GM21576 (cell line): ENCODE measurements around the gene MYOF.
"Not testable (repeated sequence)": the region's sequence is repeated elsewhere in the genome, so short reads cannot be mapped to it uniquely, and the experiment has no call there.

Experiments used
- ATAC-seq: cut with Tn5 transposase; IDR thresholded peaks from one replicate; pipeline ENCODE4 v1.9.1; 2021; ENCODE audit warnings: mild to moderate bottlenecking, moderate library complexity; ENCODE audit not compliant: unreplicated experiment

The MYOF gene

DNA sequence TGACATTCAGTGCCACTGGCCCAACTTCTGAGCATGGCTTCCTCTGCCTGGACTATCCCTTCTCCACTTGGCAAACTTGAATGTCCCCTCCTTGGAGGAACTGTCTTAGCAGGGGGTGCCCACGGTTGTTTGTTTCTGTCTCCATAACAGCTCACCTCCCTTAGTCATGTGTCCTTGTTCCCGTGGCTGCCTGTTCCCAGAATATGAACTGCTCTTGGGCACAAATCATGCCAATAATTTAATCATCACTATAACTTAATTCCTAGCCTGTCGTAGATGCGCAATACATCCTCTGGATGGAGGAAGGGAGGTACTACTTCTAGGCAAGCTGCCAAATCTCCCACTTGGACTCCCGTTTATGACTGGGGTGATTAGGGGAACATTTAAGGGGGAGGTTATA lies 173.1 kb downstream of the MYOF start:
- no peak for ATAC-seq

DNA sequence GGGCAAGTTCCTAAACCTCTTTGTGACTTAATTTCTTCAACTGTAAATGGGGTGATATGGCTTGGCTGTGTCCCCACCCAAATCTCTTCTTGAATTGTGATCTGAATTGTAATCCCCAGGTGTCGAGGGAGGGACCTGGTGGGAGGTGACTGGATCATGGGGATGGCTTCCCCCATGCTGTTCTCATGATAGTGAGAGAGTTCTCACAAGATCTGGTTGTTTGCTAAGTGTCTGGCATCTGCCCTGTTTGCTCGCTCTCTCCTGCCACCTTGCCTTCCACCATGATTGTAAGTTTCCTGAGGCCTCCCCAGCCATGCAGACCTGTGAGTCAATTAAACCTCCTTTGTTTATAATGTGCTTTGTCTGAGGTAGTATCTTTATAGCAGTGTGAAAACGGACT lies 177.0 kb downstream of the MYOF start:
- ATAC-seq: no peak

DNA sequence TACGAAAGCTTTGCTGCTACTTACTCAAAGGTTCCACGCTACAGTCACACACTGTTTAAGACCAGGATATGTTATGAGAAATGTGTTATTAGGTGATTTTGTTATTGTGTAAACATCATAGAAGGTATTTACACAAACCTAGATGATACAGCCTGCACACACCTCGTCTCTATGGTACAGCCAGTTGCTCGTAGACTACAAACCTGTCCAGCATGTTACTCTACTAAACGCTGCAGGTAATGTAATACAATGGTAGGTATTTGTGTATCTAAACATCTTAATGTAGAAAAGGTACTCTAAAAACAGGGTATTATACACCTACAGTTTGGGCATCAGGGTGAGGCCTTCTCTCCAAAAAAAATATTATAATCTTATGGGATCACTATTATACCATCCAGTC lies 181.2 kb downstream of the MYOF start:
- no peak for ATAC-seq

DNA sequence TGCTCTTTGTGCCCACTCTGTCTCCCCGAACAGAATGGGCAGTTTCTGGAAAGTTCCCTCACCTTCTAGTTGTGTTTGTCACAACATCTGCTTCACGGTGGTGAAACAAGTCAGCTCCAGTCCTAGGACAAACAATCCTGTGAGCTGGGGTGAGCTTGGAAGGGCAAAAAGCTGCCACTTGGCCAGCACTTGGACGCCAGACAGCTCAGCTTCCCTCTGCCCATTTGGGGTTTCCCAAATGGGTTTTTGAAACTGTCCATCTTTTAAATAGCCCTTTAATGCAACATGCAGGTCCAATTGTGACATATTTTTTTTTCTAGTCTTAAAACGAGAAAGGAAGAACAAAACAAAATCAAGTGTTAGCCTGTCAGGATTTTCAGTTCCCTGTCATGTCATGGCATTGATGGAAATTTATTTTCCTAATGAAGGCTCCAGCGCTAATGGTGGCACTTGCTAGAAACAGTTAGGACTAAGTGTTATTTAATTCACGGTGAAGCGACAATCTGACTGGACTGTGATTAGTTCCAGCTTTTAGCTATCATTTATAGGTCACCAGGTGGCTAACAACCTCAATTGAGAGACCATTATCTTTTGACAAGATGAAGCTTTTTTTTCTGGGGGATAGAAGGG lies 181.7 kb downstream of the MYOF start:
- no peak for ATAC-seq

DNA sequence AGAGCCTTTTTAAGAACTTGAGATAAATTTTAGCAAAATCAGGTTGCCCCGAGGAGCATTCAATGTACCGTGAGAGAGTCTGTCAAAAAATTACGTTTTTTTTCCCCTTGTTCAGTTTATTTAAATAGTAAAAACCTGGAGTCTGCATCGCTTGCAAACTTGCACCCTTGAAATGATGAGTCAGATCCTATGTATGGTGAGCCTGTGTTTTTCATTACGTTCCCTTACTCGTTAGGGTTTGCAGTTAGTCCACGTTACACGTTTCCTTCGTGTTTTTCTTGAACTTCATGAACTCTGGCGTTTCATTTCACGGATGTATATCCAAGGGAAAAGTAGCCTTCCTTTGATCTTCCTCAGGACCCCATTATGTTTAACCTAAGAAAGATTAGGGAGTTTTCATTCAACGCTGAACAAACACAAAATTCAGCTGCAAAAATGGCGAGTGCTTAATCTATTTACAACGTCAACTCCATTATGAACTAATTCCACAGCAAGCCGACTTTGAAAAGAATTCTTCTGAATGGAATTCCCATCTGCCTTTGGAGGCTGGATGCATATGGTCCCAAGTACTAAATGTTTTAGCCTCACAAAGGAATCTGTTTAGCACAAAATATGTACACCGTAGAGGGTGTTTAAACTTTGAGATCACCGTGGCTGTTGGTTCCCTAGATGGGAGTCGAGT lies 182.4 kb downstream of the MYOF start:
- no peak for ATAC-seq

DNA sequence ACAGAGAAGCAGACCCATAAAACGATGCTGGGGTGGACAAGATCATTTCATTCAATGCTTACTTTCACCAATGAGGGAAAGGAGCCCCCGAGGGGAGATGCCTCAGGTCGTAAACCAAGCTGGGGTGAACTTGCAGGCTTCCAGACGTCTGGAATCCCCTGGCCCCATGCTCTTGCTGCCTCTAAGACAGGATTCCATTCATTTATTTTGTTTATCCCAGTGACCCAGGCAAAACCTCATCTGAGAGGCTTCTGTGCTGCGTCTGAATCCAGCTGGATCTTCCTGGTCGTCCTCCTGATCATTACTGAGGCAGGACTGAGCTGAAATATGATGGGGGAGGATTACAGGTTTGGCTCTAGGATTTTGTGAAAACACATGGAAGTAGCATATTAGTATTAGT lies 182.9 kb downstream of the MYOF start:
- ATAC-seq: no peak

DNA sequence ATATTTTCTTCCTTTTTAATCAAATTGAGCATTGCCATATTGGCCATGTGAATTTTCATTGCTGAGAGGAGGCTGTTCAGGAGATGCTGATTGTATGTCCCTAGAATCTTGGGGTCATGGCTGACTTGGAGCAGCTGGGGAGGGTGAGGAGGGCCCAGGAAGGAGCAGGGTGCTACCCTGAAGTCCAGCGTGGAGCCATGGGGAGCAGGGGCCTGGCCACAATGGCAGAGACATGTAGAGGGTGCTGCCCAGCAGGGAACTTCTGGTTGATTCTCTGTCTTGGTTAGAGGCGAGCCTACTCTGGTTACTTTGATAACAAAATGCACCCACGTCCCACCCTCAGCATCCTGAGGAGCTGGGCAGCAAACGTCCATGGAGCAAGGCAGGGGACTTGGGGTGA lies 186.0 kb downstream of the MYOF start:
- no peak for ATAC-seq

DNA sequence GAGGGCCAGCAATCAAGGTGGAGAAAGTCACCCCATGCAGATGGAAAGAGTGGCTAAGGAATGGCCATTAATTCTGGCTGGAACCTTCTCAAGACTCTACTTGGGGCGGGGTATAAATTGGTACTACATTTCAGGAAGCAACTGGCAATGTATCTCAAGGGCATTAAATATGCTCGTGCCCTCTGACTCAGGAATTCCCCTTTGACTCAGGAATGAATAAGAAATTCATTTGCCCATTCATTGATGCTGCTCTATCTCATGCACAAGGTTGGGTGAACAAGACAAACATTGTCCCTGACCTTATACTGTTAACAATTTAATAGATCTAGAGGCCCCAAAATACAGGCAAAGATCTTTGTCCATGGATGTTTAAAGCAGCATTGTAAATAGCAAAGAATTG lies 188.1 kb downstream of the MYOF start:
- no peak for ATAC-seq

DNA sequence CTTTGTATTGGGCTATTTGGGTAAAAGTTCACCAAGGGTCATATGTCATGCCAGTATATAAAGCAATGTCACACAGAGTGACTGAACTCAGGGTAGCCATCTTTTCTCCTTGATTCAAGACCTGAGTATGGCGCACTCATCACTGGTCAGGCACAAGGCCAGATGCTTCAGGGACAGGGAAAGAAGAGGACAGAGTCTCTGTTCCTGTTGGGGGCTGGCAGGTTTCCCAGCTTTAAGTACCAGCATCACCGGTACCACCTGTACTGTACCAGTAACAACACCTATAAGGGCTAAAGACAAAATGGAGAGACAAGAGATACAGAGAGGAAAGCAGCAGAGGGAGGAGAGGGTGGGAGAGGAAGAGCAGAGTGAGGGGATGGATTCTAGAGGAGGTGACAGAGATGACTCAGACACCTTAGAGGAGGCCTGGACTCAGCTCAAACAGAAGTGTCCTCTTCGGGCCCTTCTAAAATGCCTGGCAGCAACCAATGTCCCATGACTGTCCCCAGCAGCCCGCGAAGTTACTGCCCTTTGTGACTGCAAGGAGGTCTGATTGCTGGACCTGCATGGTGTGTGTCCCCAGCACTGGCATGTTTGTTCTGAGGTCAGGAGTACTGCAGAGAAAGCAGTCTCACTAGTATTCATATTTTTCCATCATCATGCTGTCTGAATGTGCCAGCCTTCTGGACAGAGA lies 191.3 kb downstream of the MYOF start:
- no peak for ATAC-seq

DNA sequence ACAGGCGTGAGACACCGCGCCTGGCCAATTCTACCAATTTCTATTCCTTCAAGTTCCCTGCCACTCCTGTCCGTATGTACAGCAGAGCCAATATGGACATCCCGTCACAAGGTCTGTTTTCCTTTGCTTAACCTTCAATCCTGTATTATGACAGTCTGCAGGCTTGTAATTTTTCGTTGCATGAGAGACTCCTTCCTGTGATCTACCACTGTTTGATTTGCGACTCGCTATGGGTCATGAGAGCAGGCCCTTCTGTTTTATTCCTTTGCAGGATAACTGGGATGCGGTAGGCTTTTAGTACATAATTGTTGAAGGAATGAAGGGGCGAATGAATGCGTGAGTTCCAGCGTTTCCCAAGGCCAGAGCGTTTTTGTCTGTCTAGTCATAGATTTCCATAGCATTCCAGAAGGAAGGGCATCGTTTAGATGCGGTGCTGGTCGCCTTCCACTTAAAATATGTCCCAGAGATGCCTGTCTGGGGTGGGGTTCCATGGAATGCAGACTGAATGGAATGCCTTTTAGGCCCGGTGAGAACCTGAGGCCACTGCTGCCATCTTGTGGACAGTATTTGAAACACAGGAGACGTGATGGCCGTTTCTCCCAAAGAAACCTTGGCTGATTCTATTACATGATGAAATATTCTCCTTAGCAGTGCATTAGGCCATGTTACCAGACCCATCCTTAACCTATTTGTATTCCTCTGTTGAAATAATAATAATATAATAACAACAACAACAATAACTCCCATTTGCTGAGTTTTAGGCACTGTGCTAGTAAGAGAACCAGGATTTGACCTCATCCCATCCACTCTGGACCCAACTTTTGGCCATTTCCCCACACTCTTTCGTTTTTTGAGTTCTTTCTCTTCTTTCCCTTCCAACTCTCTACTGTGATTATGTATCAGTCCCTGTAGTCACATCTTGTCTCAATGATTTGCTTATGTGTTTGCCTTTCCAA lies 193.2 kb downstream of the MYOF start:
- ATAC-seq: no peak

DNA sequence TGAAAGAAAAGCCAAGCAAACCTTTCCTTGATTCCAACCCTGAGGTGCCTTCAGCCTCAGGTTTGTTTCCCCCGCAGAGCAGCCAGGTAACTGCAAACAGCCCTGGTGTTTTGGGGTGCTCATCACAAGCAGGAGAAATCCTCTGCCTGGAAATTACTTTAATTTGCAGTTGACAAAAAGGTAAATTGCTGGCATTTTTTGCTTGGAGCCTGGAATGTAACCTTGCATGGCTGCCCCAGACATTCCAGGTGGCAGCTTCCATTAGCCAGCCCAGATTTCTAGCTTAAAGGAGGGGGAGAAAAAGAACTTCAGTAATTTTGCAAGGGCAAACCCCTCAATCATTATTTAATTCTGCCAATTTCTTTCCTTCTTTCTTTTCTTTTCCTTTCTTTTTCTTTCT lies 194.4 kb downstream of the MYOF start:
- no peak for ATAC-seq

DNA sequence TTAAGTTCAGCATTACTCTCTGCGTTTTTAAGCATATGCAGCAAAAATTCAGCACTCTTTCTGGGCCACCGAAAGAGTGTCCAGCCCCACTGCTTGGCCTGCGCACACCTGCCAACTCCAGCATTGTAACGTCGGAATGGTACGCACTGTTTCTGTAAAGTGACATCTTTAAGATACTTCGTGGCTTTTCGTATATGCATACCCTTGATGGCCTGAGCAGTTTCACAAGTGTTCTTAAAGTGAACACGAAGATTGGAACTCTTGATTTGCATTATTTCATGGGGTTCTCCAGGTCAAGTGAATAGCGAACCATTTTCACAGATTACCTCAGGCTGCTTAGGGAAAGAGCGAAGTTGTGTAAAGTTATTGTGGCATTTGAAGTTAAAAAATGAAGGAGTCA lies 197.9 kb downstream of the MYOF start:
- not testable (repeated sequence) for ATAC-seq

DNA sequence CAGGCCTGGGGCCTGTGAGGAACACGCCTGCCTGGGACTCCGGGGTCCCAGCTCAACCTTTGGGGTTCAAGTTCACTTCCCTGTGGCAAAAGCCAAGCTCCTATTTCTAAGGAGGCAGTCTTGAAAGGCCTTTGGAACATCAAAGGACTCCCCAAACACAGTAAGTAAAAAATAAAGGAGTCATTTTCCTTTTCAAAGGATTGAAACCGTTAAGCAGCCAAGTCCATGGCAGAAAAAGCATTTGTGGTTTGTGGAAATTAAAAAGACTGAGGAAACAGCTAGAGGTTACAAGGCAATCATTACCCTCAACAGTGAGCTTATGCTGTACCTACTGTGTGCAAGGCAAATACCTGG lies 200.8 kb downstream of the MYOF start:
- no peak for ATAC-seq

DNA sequence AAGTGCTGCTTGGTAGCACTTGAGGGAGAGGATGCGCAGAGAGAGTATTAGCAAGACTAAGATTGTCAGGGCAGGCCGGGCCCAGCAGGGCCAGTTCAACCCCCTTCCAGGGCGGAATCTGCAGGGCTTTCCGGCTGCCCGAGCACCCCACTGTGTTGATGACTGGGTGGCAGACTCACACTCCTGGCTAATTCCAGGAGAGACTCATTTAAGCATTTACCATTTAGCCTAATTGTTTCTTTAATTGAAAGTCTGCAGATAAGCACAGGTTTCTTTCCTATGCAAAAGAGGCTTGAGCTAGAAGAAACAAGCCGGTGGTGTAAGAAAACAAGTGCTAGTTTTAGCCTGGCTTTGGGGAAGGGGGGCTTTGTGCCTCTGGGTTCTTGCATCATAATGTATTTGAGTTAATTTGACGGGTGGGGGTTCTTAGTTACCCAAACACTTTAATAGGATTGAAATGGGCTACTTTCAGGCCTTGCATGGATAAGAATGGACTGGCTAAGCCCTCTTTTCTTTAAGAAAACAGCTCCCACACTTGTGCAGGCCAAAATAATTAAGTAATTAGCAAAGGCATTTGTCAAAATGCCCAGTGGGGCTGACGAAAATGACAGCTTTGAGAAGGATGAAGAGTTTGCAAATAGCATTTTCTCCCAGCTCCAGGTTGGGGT lies 201.3 kb downstream of the MYOF start:
- ATAC-seq: no peak

DNA sequence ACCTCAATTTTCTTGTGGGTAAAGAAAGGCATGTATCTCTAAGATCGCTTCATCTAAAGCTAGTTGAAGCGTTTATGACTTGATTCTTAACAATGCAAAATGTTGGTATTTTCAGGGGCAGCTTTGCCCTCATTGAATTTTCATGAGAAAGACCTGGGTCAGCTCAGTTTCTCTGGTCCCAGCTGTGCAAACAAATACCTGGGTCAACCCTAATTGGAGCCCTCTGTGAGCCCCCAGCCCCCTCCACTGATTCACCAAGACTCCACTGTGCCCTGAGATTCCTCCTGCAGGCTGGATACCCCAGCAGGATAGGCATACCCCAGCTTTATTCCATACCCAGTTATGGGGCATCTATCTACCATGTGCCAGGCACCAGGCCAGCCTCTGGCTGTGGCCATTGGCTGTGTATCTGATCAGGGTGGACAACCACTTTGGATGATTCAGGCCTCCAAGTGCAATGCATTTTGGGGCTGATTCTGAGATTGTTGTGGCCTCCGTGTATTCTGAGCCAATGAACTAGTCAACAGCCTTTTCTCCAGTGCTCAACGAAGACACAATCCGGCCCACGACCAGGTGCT lies 201.9 kb downstream of the MYOF start:
- ATAC-seq: no peak

DNA sequence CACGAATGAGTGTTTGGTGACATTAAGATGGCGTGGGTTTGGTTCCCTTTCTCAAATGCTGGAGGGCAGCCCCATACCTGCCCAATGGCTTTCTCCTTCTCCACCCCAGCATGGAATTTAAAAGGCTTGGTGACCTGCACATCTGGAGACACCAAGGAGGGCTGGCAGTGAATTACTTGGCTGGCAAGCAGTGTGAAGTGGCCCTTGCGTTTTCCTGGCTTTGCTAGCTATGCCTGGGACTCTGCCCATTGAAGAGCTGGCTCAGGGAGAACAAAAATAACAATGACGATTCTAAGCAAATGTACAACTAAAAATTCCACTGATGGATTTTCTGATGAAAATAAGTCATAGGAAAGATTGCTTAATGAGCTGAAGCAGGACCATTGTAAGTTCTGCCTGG lies 204.8 kb downstream of the MYOF start:
- ATAC-seq: no peak

DNA sequence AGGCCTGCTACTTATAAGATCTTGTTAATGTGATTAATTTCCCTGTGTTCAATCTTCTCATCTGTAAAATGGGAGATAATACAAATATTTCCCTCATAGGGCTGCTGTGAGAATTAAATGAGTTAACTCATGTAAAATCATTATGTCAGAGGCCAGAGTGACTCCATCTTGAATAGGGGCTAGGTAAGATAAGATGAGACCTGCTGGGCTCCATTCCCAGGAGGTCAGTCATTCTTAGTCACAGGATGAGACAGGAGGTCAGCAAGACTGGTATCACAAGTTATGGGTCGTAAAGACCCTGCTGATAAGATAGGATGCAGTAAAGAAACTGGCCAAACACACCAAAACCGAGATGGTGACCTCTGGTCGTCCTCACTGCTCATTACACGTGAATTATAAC lies 207.7 kb downstream of the MYOF start:
- ATAC-seq: no peak

DNA sequence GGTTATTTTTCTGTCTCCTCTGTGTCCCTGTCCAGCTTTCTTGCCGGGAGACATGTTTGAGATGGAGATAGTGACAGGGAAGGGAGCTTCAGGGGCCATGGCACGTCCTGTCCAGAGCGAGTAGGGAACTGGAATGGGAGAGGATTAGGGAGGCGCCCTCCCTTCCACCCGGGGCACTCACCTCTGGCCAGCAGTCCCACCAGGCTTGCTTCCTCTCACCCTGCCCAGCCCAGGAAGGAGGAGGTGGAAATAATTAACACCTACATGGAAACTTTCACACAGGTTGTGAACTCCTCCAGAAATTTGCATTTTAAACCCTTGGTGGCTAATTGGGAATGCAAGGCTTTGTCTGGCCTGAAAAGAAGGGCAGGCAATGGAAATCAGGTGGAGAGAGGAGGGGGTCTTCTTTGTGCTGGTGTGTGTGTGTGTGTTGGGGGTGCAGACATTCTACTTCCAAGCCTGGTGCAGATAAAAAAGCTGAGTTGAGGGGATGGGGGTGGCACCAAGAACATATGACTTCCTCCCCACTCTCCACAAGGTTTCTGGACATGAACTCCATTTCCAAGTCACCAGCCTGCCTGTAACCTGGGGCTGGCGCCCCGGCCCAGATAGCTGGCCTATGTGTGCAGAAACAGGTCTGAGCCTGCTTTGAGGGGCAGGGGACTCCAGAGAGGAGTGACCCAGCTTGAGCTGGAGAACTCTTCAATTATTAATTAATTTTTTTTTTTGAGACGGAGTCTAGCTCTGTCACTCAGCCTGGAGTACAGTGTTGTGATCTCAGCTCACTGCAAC lies 209.1 kb downstream of the MYOF start:
- ATAC-seq: no peak

DNA sequence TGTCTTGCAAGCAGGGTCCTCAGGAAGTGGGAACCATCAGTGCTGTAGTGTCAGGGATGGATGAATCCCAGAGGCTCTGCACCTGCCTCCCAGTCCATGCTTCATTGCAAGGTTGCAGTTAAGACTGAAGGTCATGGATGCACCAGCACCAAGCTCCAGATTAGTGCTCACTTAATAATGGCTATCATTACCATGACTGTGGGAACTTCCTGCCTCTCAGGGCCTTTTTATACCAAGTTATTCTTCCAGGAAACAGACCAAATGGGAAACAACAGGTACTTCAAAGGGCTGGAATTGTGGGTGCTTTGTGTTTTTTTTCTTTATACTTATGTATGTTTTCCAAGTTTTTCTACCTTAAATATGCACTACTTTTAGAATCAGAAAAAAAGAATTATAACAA lies 210.8 kb downstream of the MYOF start:
- no peak for ATAC-seq

DNA sequence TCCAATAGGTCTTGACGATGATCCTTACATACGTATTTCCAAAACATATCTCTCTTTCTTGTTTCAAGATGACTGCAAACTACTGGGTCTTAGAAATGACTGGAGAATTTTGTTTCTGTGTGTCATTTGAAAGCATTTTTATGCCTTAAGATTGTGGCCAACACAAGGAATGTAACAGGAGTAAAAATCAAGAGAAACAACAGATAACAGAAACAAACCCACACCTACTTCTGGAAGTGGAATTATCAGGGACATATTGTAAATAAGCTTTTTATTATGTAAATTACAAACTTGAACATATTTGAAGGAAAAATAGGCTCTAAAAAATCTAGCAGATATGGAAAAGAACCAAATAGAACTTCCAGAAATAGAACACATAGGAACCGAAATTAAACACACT lies 212.9 kb downstream of the MYOF start:
- no peak for ATAC-seq
